Ectodermal cell (in vitro differentiated cells): Measurements from ENCODE around the gene CIAPIN1.

ENCODE experiments used
- H3K27ac ChIP-seq: 2 replicates; pipeline ENCODE4 v1.7.0; 2013; ENCODE audit warnings: mild to moderate bottlenecking, low read depth, low read length; ENCODE audit not compliant: insufficient read depth, poor library complexity, severe bottlenecking
- H3K27me3 ChIP-seq: 2 replicates; pipeline ENCODE4 v1.7.0; 2013; ENCODE audit warnings: mild to moderate bottlenecking, low read length; ENCODE audit not compliant: insufficient read depth, control insufficient read depth, poor library complexity, severe bottlenecking
- H3K36me3 ChIP-seq: one replicate; pipeline ENCODE4 v1.7.0; 2013; ENCODE audit warnings: low read length; ENCODE audit not compliant: control insufficient read depth, insufficient read depth
- H3K4me1 ChIP-seq: one replicate; pipeline ENCODE4 v1.7.0; 2013; ENCODE audit warnings: low read length; ENCODE audit not compliant: control insufficient read depth, insufficient read depth
- H3K4me3 ChIP-seq: 2 replicates; pipeline ENCODE4 v1.7.0; 2013; ENCODE audit warnings: low read depth, low read length, control low read depth; ENCODE audit not compliant: insufficient read depth
- H3K9me3 ChIP-seq: 2 replicates; pipeline ENCODE4 v1.7.0; 2013; ENCODE audit warnings: mild to moderate bottlenecking, low read length, moderate library complexity; ENCODE audit not compliant: control insufficient read depth
- WGBS, 2 experiments: methylation state at CpG; one replicate each; pipeline ENCODE4 v1.1.7; 2013; ENCODE audit warnings: missing lambda C conversion rate in 2 of 2; 5-methylcytosine and 5-hydroxymethylcytosine counted together

Gene CIAPIN1

GRCh38 chr16:57391708-57392107, 55.5 kb downstream of the CIAPIN1 start:
- Histone ChIP-seq H3K27ac (no peak overlapping the region), H3K4me1 (no peaks in the 10 kb centered on the region), H3K9me3 (no peaks in the 10 kb centered on the region), H3K36me3 (no peaks in the 10 kb centered on the region), H3K4me3 (no peak overlapping the region), H3K27me3 (no peaks in the 10 kb centered on the region)
- WGBS, 2 experiments: 84 to 94% methylated on average over 5 of the region's 5 CpGs

- peaks cover 3% of the 10 kb centered on the region for H3K4me1 ChIP-seq
- H3K27ac ChIP-seq: no peak overlapping the region
- no peak overlapping the region for H3K4me3 ChIP-seq
- H3K27me3 ChIP-seq: no peaks in the 10 kb centered on the region
- H3K36me3 ChIP-seq: no peaks in the 10 kb centered on the region
- no peaks in the 10 kb centered on the region for H3K9me3 ChIP-seq
- WGBS, 2 experiments: 87 to 93% methylated on average over 4 of the region's 4 CpGs
Observed at GRCh38 chr16:57391300-57391699, 55.9 kb downstream of the CIAPIN1 start.

GRCh38 chr16:57390636-57391295, 56.4 kb downstream of the CIAPIN1 start:
- no peak overlapping the region for H3K4me3 ChIP-seq

GRCh38 chr16:57389087-57389468, 58.1 kb downstream of the CIAPIN1 start:
- 90 to 92% methylated on average over 3 of the region's 3 CpGs for WGBS, 2 experiments

More at GRCh38 chr16:57390636-57391295, 56.4 kb downstream of the CIAPIN1 start:
- no peak overlapping the region for H3K27ac ChIP-seq
- no peaks in the 10 kb centered on the region for H3K9me3 ChIP-seq
- H3K4me1 ChIP-seq: peaks cover 5% of the 10 kb centered on the region
- 87 to 94% methylated on average over 5 of the region's 5 CpGs for WGBS, 2 experiments
- H3K36me3 ChIP-seq: no peaks in the 10 kb centered on the region
- H3K27me3 ChIP-seq: no peaks in the 10 kb centered on the region

GRCh38 chr16:57388359-57389086, 58.7 kb downstream of the CIAPIN1 start:
- Histone ChIP-seq H3K36me3 (no peaks in the 10 kb centered on the region), H3K27me3 (no peaks in the 10 kb centered on the region), H3K4me1 (peaks cover 5% of the 10 kb centered on the region), H3K4me3 (no peak overlapping the region), H3K27ac (no peak overlapping the region), H3K9me3 (no peaks in the 10 kb centered on the region)
- 92 to 94% methylated on average over 7 of the region's 7 CpGs for WGBS, 2 experiments

More at GRCh38 chr16:57389087-57389468, 58.1 kb downstream of the CIAPIN1 start:
- peaks cover 5% of the 10 kb centered on the region for H3K4me1 ChIP-seq
- no peaks in the 10 kb centered on the region for H3K9me3 ChIP-seq
- no peak overlapping the region for H3K27ac ChIP-seq
- H3K4me3 ChIP-seq: no peak overlapping the region
- H3K27me3 ChIP-seq: no peaks in the 10 kb centered on the region
- H3K36me3 ChIP-seq: no peaks in the 10 kb centered on the region

- WGBS, 2 experiments: 83 to 85% methylated on average over 3 of the region's 3 CpGs
- no peaks in the 10 kb centered on the region for H3K27me3 ChIP-seq
- H3K4me1 ChIP-seq: peaks cover 5% of the 10 kb centered on the region
- no peaks in the 10 kb centered on the region for H3K9me3 ChIP-seq
- H3K4me3 ChIP-seq: no peak overlapping the region
- H3K36me3 ChIP-seq: no peaks in the 10 kb centered on the region
- no peak overlapping the region for H3K27ac ChIP-seq
Observed at GRCh38 chr16:57387598-57388354, 59.4 kb downstream of the CIAPIN1 start.

GRCh38 chr16:57386381-57386951, 60.7 kb downstream of the CIAPIN1 start:
- H3K4me3 ChIP-seq: no peak overlapping the region
- no peaks in the 10 kb centered on the region for H3K27me3 ChIP-seq
- 45 to 50% methylated on average over 5 of the region's 5 CpGs for WGBS, 2 experiments
- H3K36me3 ChIP-seq: no peaks in the 10 kb centered on the region
- no peak overlapping the region for H3K27ac ChIP-seq
- peaks cover 5% of the 10 kb centered on the region for H3K4me1 ChIP-seq
- no peaks in the 10 kb centered on the region for H3K9me3 ChIP-seq

- Histone ChIP-seq H3K27me3 (no peaks in the 10 kb centered on the region), H3K4me3 (no peak overlapping the region), H3K9me3 (no peaks in the 10 kb centered on the region), H3K27ac (no peak overlapping the region), H3K36me3 (no peaks in the 10 kb centered on the region), H3K4me1 (peaks cover 5% of the 10 kb centered on the region)
- 82 to 86% methylated on average over 5 of the region's 5 CpGs for WGBS, 2 experiments
Observed at GRCh38 chr16:57385083-57385482, 62.1 kb downstream of the CIAPIN1 start.

- 88 to 90% methylated on average over 10 to 11 of the region's 11 CpGs for WGBS, 2 experiments
- no peak overlapping the region for H3K4me3 ChIP-seq
- H3K36me3 ChIP-seq: no peaks in the 10 kb centered on the region
- no peaks in the 10 kb centered on the region for H3K27me3 ChIP-seq
- peaks cover 5% of the 10 kb centered on the region for H3K4me1 ChIP-seq
- no peak overlapping the region for H3K27ac ChIP-seq
- no peaks in the 10 kb centered on the region for H3K9me3 ChIP-seq
Observed at GRCh38 chr16:57384248-57385070, 62.7 kb downstream of the CIAPIN1 start.
